A549 (cell line): Measurements from ENCODE around the gene SLC2A6. TPM values are rescaled to one million over a fixed set of nuclear protein-coding genes. Genes with fewer than 3 reads are reported as not detected.

Experiments
- ATAC-seq, 2 experiments: fragments of 200-7000 bp in 1 of 2; fragments of >200 bp in 1 of 2; cut with Nextera tagmentation in 1 of 2; cut with Tn5 transposase in 1 of 2; 3 replicates each; pipeline versions ENCODE4 v1.8.0 to v1.9.1; 2018 to 2020; ENCODE audit warnings: mild to moderate bottlenecking in 1 of 2, moderate library complexity in 1 of 2
- CTCF ChIA-PET: fragments of 300-600 bp; sonication (Branson Sonifier 250); formaldehyde crosslinking; extraction: SDS; loops from one replicate; lab custom pipeline; 2021; ENCODE audit warnings: antibody characterized with exemption, inconsistent platforms; lab: Yijun Ruan, JAX
- POLR2A ChIA-PET: fragments of 350-600 bp; formaldehyde crosslinking; extraction: SDS; loops from one replicate; lab custom pipeline; 2021; ENCODE audit warnings: antibody characterized with exemption, inconsistent platforms; lab: Yijun Ruan, JAX
- DNase-seq, 2 experiments: peaks; one replicate each; pipeline versions ENCODE4 v3.0.0 to v3.0.0-alpha.2; 2011 to 2016; ENCODE audit warnings: low read depth in 1 of 2, low spot score in 1 of 2
- FAIRE-seq: peaks from 2 replicates; lab custom pipeline; 2011; peaks lifted over from hg19 to GRCh38; lab: Jason Lieb, UNC
- H3K27ac ChIP-seq, 2 experiments: fragments of >200 bp; sonication (Bioruptor Twin); formaldehyde crosslinking; 3 replicates each; pipeline ENCODE4 v1.5.1; 2016 to 2017
- H3K4me1 ChIP-seq: fragments of >200 bp; sonication (Bioruptor Twin); formaldehyde crosslinking; 3 replicates; pipeline ENCODE4 v1.6.1; 2016
- H3K4me2 ChIP-seq: fragments of >200 bp; sonication (Bioruptor Twin); formaldehyde crosslinking; 3 replicates; pipeline ENCODE4 v1.6.1; 2016
- H3K4me3 ChIP-seq: fragments of >200 bp; sonication (Bioruptor Twin); formaldehyde crosslinking; 3 replicates; pipeline ENCODE4 v1.5.1; 2016
- H3K9me3 ChIP-seq: fragments of >200 bp; sonication (Bioruptor Twin); formaldehyde crosslinking; 3 replicates; pipeline ENCODE4 v1.6.1; 2016
- BHLHE40 ChIP-seq: IDR thresholded peaks from 2 replicates; pipeline ENCODE4 v1.6.1; 2012; ENCODE audit warnings: low read depth, low read length, inconsistent platforms
- CBX2 ChIP-seq: fragments of 200-600 bp; sonication (generic); IDR thresholded peaks from 2 replicates; pipeline ENCODE4 v1.6.1; 2016; ENCODE audit warnings: low read depth, mild to moderate bottlenecking, borderline replicate concordance
- CHD2 ChIP-seq: fragments of 150-350 bp; IDR thresholded peaks from 2 replicates; pipeline ENCODE4 v1.6.1; 2014; ENCODE audit warnings: low read length; ENCODE audit not compliant: partially characterized antibody
- CHD4 ChIP-seq: fragments of 200-600 bp; sonication (generic); IDR thresholded peaks from 2 replicates; pipeline ENCODE4 v1.6.1; 2016; ENCODE audit warnings: antibody characterized with exemption, mild to moderate bottlenecking, borderline replicate concordance
- CTCF ChIP-seq: fragments of >200 bp; sonication (Bioruptor Twin); formaldehyde crosslinking; IDR thresholded peaks from 3 replicates; pipeline ENCODE4 v1.5.1; 2016
- EHF ChIP-seq: fragments of 250-450 bp; sonication (Bioruptor Pico); IDR thresholded peaks from 2 replicates; pipeline ENCODE4 v1.5.0; 2020; ENCODE audit warnings: mild to moderate bottlenecking
- ELK1 ChIP-seq: fragments of 150-350 bp; IDR thresholded peaks from 2 replicates; pipeline ENCODE4 v1.6.1; 2014; ENCODE audit warnings: low read depth, mild to moderate bottlenecking, low read length
- EP300 ChIP-seq, 2 experiments: fragments of >200 bp; sonication (Bioruptor Twin); formaldehyde crosslinking; IDR thresholded peaks; 2 replicates in 1 of 2; 3 replicates in 1 of 2; pipeline ENCODE4 v1.6.1; 2016 to 2017
- FOSB ChIP-seq: fragments of 250-450 bp; sonication (Bioruptor Pico); IDR thresholded peaks from 2 replicates; pipeline ENCODE4 v1.5.0; 2020; ENCODE audit warnings: mild to moderate bottlenecking, moderate library complexity
- HES2 ChIP-seq: fragments of >200 bp; sonication (Bioruptor Twin); formaldehyde crosslinking; IDR thresholded peaks from 2 replicates; pipeline ENCODE4 v1.6.1; 2016
- HEYL ChIP-seq: fragments of 250-450 bp; sonication (Bioruptor Pico); IDR thresholded peaks from 2 replicates; pipeline ENCODE4 v1.8.0; 2021; ENCODE audit warnings: mild to moderate bottlenecking, moderate library complexity
- KDM1A ChIP-seq: fragments of 200-600 bp; sonication (generic); IDR thresholded peaks from 2 replicates; pipeline ENCODE4 v1.6.1; 2016; ENCODE audit warnings: low read depth, mild to moderate bottlenecking
- PBX3 ChIP-seq: IDR thresholded peaks from 2 replicates; pipeline ENCODE4 v1.6.1; 2012
- POLR2AphosphoS2 ChIP-seq: conservative IDR thresholded peaks from 2 replicates; pipeline ENCODE4 v1.6.1; 2012; ENCODE audit warnings: low read length, improper control_type of control experiment, inconsistent platforms
- RAD21 ChIP-seq, 2 experiments: fragments of >200 bp in 1 of 2; sonication (Bioruptor Twin) in 1 of 2; formaldehyde crosslinking in 1 of 2; IDR thresholded peaks in 1 of 2; conservative IDR thresholded peaks in 1 of 2; 2 replicates in 1 of 2; 3 replicates in 1 of 2; pipeline ENCODE4 v1.6.1; 2012 to 2018; ENCODE audit warnings: inconsistent platforms in 1 of 2
- RFX5 ChIP-seq: fragments of 450-650 bp; IDR thresholded peaks from 2 replicates; pipeline ENCODE4 v1.7.1; 2014; ENCODE audit warnings: antibody characterized with exemption, mild to moderate bottlenecking, moderate library complexity
- SREBF2 ChIP-seq: fragments of 450-650 bp; IDR thresholded peaks from 2 replicates; pipeline ENCODE4 v1.6.1; 2014; ENCODE audit warnings: mild to moderate bottlenecking, moderate library complexity
- ZNF302 ChIP-seq: fragments of 250-450 bp; sonication (Bioruptor Pico); IDR thresholded peaks from 2 replicates; pipeline ENCODE4 v1.9.0; 2021; ENCODE audit warnings: inconsistent platforms, mild to moderate bottlenecking, moderate library complexity
- WGBS: methylation state at CpG from one replicate; pipeline ENCODE4 v1.1.6; 2017; ENCODE audit errors: missing lambda C conversion rate; 5-methylcytosine and 5-hydroxymethylcytosine counted together
- polyA plus RNA-seq, 4 experiments: library from polyadenylated mRNA; depleted of rRNA in 3 of 4; stranded (reverse); fragments of >200 nt; fragmentation: RNase III in 1 of 4; extraction: RNeasy Plus Mini Kit Qiagen cat#74134 plus additional on column Dnase treatment in 1 of 4; gene quantifications; 2 replicates in 3 of 4; 3 replicates in 1 of 4; pipeline ENCODE4 v1.2.3, GENCODE V29; 2011 to 2017

SLC2A6 gene
- polyA plus RNA-seq, 2 of the 4 experiments (the other 2 are of a cell fraction), result 3.7 to 20.5 TPM

GRCh38 chr9:133490201-133490681, 11.3 kb upstream of the SLC2A6 start:
- no peak for DNase-seq
- no peaks in the 10 kb centered on the region for H3K9me3 ChIP-seq
- ATAC-seq, result no peak; a peak in 1 of 6 replicates
- H3K4me3 ChIP-seq, result no peak overlapping the region
- CTCF ChIA-PET, result interaction anchor here (0.6 to 7.6 kb wide), 8 partner anchors 10 to 346 kb away, joined by 3 to 76 read pairs (median 3); no protein-coding TSS in a partner anchor
- H3K4me1 ChIP-seq, result 0 out of 3 replicates have a peak, but pooled peaks cover 3% of the 10 kb centered on the region
- FAIRE-seq, result no peak
- 44% methylated on average over 13 of the region's 13 CpGs for WGBS
- no peak overlapping the region for H3K27ac ChIP-seq
- TF ChIP-seq CBX2 (no peak), HES2 (no peak), FOSB (no peak)
- no peak overlapping the region for H3K4me2 ChIP-seq
- POLR2A ChIA-PET, result no interaction called here

- POLR2A ChIA-PET, result no interaction called here
- H3K4me1 ChIP-seq, result 0 out of 3 replicates have a peak, but pooled peaks cover 3% of the 10 kb centered on the region
- H3K4me2 ChIP-seq, result no peak overlapping the region
- H3K9me3 ChIP-seq, result no peaks in the 10 kb centered on the region
- ATAC-seq (no peak), DNase-seq (no peak), FAIRE-seq (no peak)
- H3K4me3 ChIP-seq, result no peak overlapping the region
- CTCF ChIA-PET, result interaction anchor here (0.6 to 7.6 kb wide), 6 partner anchors 9 to 771 kb away, joined by 3 to 76 read pairs (median 3); no protein-coding TSS in a partner anchor
- no peak overlapping the region for H3K27ac ChIP-seq
- 67% methylated on average over 18 of the region's 19 CpGs for WGBS
- TF ChIP-seq BHLHE40, result no peak
- no peak for TF ChIP-seq ELK1
- no peak for TF ChIP-seq CHD2
- TF ChIP-seq SREBF2, result no peak
- no peak for TF ChIP-seq CHD4
- no peak for TF ChIP-seq RFX5
- TF ChIP-seq RAD21 (conservative IDR thresholded peaks at IDR 0.05 in 1 of 2, IDR thresholded peaks at IDR 0.05 in 1 of 2), result no peak
- TF ChIP-seq PBX3, result no peak
- TF ChIP-seq EHF (CRISPR knock-in tag), result no peak
- TF ChIP-seq CTCF, result no peak
- TF ChIP-seq HEYL, result no peak
- TF ChIP-seq KDM1A, result no peak
- TF ChIP-seq POLR2AphosphoS2, result no peak
- TF ChIP-seq ZNF302 (CRISPR knock-in tag), result no peak
- no peak for TF ChIP-seq EP300 (IDR thresholded peaks at IDR 0.05)
Measured at GRCh38 chr9:133489253-133490190, 10.6 kb upstream of the SLC2A6 start.
